HG03045 (cell line): ENCODE results near the gene DNAJC25.
"Not testable (repeated sequence)": the region's sequence is repeated elsewhere in the genome, so short reads cannot be mapped to it uniquely, and the experiment has no call there.

Experiments
- ATAC-seq: cut with Tn5 transposase; IDR thresholded peaks from one replicate; pipeline ENCODE4 v1.9.1; 2021; ENCODE audit warnings: mild to moderate bottlenecking, moderate library complexity; ENCODE audit not compliant: unreplicated experiment

DNAJC25 gene

DNA sequence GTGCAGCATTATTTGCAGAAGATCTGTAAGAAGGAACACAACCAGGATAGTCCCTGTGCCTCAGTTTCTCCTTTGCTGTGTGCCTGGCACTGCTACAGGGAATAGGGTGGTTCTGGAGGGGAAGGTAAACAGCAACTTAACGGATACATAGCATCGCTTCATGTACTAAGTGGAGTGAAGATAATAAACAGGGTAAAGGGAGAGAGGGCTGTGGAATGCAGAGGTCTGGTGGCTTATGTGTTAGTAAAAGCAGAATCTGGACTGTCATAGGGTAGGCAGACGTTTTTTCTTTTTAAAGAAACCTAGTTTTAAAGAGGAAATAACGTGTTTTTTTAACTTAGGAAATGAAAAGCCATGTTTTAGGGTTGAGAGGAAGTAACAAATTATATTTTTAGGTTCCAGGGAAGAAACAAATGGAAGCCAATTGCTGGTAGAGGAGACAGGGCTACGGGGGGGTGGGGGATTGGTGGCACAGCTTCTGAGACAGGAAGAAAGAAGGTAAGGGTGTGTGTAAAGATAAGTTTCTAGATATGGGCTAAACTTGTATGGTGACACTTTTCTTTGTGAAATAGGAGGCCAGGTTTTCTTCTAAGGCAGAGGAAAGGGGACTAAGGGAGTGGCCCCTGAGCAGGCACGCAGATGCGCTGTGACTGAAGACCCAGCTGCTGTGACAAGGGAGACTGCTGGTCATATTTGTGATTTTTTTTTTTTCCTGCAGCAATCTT lies 31.6 kb downstream of the DNAJC25 start:
- ATAC-seq, result no peak

DNA sequence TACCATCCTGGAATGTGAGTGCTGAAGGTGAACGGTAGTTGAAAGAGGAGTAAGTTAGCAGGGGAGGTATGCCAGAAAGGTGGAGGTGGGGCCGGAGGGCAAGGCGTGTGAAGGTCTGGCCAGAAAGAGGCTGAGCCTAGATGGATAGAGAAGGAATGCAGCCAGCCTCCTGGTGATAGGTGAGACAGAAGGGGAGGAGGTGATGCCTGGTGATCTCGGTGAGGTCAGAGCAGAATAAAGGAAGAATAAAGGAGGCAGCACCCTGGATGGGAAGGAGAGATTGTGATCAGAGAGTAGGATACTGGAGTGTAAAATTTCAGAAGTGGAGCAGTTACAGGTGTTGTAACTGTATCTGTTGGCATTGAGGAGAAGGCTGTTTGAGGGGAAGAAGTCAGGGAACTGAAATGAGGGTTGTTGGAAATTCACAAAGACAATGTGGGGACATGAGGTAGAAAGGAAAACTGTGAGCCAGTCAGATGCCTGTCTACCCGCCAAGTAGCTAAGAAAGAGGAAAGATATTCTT lies 32.2 kb downstream of the DNAJC25 start:
- no peak for ATAC-seq

DNA sequence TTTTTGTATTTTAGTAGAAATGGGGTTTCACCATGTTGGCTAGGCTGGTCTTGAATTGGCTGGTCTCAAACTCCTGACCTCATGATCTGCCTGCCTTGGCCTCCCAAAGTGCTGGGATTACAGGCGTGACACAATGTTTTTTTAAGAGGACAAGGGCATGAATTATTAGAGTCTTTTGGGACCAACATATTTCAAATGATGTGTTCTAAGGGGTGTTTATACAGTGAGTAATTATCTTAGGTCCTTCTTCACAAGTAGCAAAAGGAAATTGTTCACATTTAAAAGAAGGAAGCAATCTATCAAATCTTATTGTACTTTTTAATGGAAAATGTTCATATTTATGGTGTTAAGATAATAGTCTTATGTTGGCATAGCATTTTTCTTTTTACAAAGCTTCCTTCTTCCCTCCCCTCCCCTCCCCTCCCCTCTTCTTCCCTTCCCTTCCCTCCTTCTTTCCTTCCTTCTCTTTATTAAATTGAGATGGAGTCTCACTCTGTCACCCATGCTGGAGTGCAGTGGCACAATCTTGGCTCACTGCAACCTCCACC lies 37.0 kb downstream of the DNAJC25 start:
- ATAC-seq, result no peak

DNA sequence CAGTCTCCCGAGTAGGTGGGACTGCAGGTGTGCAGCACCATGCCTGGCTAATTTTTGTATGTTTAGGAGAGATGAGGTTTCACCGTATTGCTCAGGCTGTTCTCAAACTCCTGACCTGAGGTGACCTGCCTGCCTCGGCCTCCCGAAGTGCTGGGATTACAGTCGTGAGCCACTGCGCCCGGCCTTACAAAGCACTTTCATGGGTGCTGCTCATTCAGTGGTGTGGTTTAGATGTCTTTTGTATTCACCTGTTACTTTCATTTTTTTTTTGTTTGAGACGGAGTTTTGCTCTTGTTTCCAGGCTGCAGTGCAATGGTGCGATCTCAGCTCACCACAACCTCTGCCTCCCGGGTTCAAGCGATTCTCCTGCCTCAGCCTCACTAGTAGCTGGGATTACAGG lies 37.5 kb downstream of the DNAJC25 start:
- ATAC-seq, result not testable (repeated sequence)

GRCh38 chr9:111674319-111674718 lies 43.2 kb downstream of the DNAJC25 start:
- no peak for ATAC-seq

- no peak for ATAC-seq
These were observed 45.0 kb downstream of the DNAJC25 start for GRCh38 chr9:111676116-111676515.

DNA sequence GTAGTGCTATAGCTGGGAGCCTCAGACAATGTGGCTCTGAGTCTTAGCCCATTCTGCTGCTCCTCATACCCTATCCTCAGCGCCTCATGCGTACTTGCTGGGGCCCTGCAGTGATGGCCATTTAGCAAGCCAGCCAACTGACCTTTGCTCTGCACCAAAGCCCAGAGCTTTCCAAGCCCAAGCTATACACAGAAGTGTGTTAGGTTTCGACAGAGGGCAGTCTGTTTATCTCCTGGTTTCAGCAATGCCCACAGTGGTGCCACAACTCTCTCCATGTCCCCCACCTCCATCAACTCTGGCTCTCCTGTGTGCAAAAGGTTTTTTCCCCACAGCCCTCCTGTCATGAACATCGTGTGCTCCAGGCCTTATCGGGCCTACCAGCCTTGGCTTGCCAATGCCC lies 47.2 kb downstream of the DNAJC25 start:
- no peak for ATAC-seq

DNA sequence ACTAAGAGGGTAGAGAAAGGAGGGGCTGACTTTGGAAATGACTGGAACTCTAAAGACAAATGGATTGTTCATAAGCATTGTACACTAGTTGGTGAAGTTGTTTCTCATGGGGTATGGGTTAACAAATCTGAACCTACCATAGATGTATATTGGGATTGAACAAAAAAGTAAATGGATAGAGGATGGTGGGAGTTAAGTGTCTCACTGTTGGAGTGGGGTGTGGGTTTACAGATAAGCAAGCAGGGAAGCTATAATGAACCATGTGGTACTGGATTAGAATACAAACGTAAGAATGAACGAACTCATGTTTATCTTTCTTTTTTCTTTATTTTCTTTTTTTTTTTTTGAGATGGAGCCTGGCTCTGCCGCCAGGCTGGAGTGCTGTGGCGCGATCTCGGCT lies 48.1 kb downstream of the DNAJC25 start:
- no peak for ATAC-seq

- ATAC-seq, result no peak
These were observed 52.3 kb downstream of the DNAJC25 start for GRCh38 chr9:111683392-111683791.

DNA sequence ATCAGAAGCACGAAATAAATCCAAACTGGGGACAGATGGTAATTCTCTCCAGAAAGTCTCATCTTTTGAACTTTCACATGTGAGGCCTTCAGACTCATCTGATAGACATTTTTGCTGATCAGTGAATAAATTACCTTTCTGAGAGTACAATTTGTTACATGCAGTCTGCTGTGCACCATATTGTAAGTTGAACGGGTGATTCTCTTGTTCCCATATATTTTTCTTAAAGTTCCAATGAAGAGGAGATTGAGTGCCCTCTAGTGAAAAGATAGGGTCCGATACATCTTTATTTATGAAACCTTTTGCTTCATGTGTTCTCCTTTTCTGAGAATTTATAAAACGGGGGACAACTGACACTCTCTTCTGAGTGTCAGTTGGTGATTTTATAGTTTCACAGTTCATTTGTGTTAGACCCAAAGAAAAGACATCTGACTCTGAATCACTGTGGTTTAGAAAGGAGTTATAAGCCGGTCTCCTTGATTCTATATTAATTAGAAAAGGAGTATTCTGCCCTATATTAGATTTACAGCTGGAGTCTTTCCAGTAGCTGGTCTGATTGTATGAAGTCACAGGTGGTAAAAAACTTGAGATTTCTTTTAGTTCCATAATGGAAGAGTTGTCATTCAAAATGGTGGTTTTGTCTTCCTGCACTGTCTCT lies 60.7 kb downstream of the DNAJC25 start:
- no peak for ATAC-seq

DNA sequence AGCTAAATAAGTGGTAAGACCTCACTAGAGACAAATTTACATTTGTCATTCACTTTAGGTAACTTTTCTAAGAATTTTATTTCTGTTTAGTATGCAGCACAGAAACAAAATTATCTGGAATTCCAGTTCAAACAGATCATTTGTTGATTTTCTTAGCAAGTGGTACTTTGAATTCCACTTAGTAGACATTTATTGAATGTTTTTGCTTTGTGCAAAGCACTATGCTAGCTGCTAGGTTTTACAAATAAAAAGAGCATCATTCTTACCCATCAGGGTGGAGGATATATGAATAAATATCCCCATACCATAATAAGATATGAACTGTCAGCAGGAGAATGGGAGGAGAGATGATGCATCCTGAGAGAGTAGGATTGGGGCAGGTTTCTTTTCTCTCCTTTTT lies 65.7 kb downstream of the DNAJC25 start:
- ATAC-seq, result no peak

DNA sequence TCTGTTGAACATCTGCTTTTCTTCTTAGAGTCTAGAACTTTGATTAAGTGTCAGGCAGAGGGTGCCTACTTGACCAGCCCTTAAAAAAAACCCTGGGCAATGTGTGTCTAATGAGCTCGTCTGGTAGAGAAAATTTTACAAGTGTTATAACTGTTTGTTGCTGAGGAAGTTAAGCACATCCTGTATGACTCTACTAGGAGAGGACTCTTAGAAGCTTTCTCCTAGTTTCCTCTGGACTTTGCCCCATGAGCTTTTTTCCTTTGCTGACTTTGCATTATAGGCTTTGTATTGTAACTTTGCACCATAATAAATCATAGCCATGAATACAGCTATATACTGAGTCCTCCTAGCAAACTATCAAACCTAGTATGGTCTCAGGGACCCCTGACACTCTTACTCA lies 69.6 kb downstream of the DNAJC25 start:
- no peak for ATAC-seq
